IMR-90 (cell line): Measurements from ENCODE around the gene RHBDD2. TPM values are rescaled to one million over a fixed set of nuclear protein-coding genes. Genes with fewer than 3 reads are reported as not detected.

ENCODE experiments used
- ATAC-seq: fragments of 200-7000 bp; cut with Tn5 transposase; 2 replicates; pipeline ENCODE4 v1.9.1; 2020; ENCODE audit warnings: low read depth, mild to moderate bottlenecking, moderate library complexity
- BruUV-seq: library from RNA; stranded (reverse); fragments of 400-500 nt; replicated peaks from 2 replicates; lab custom pipeline; 2021; lab: Mats Ljungman, UMichigan
- CTCF ChIA-PET: fragments of 300-600 bp; formaldehyde crosslinking; extraction: SDS; loops from one replicate; lab custom pipeline; 2021; ENCODE audit warnings: antibody characterized with exemption; lab: Yijun Ruan, JAX
- POLR2A ChIA-PET: fragments of 300-600 bp; sonication (Branson Sonifier 250); formaldehyde crosslinking; loops from one replicate; lab custom pipeline; 2022; ENCODE audit warnings: antibody characterized with exemption; ENCODE audit not compliant: unreplicated experiment; lab: Charles Lee
- DNase-seq: peaks from one replicate; pipeline ENCODE4 v3.0.0; 2013
- H2AFZ ChIP-seq: replicated peaks from 2 replicates; pipeline ENCODE3; 2013; ENCODE audit warnings: low read length, mild to moderate bottlenecking; ENCODE audit not compliant: poor library complexity
- H2AK5ac ChIP-seq: 2 replicates; pipeline ENCODE4 v1.6.1; 2013; ENCODE audit warnings: low read depth, low read length, inconsistent platforms
- H2AK9ac ChIP-seq: replicated peaks from 2 replicates; pipeline ENCODE3; 2013; ENCODE audit warnings: mild to moderate bottlenecking, low read depth, low read length, moderate library complexity; ENCODE audit not compliant: poor library complexity
- H2BK120ac ChIP-seq: 2 replicates; pipeline ENCODE4 v1.6.1; 2013; ENCODE audit warnings: low read depth, low read length, inconsistent platforms
- H2BK15ac ChIP-seq: 3 replicates; pipeline ENCODE4 v1.6.1; 2013; ENCODE audit warnings: low read depth, low read length, inconsistent platforms
- H2BK20ac ChIP-seq: 2 replicates; pipeline ENCODE4 v1.6.1; 2013; ENCODE audit warnings: low read depth, mild to moderate bottlenecking, inconsistent platforms, low read length, moderate library complexity
- H2BK5ac ChIP-seq: 2 replicates; pipeline ENCODE4 v1.6.1; 2013; ENCODE audit warnings: mild to moderate bottlenecking, low read depth, low read length, inconsistent platforms; ENCODE audit not compliant: poor library complexity, severe bottlenecking
- H3K14ac ChIP-seq: replicated peaks from 2 replicates; pipeline ENCODE4 v1.6.1; 2013; ENCODE audit warnings: low read depth, low read length, inconsistent platforms
- H3K18ac ChIP-seq: 2 replicates; pipeline ENCODE4 v1.6.1; 2013; ENCODE audit warnings: low read depth, low read length, control low read depth
- H3K23ac ChIP-seq: 2 replicates; pipeline ENCODE4 v1.6.1; 2013; ENCODE audit warnings: low read depth, low read length, inconsistent platforms
- H3K27ac ChIP-seq: 2 replicates; pipeline ENCODE4 v1.5.1; 2013; ENCODE audit warnings: mild to moderate bottlenecking, control low read depth, low read length; ENCODE audit not compliant: insufficient read depth
- H3K27me3 ChIP-seq: 2 replicates; pipeline ENCODE4 v1.6.1; 2013; ENCODE audit warnings: low read length; ENCODE audit not compliant: control insufficient read depth, insufficient read depth
- H3K36me3 ChIP-seq: 2 replicates; pipeline ENCODE4 v1.6.1; 2013; ENCODE audit warnings: low read length, mixed read lengths; ENCODE audit not compliant: control insufficient read depth, insufficient read depth
- H3K4ac ChIP-seq: 2 replicates; pipeline ENCODE4 v1.6.1; 2013; ENCODE audit warnings: low read depth, low read length, inconsistent platforms
- H3K4me1 ChIP-seq: 2 replicates; pipeline ENCODE4 v1.6.1; 2013; ENCODE audit warnings: low read length, mixed read lengths; ENCODE audit not compliant: control insufficient read depth, insufficient read depth
- H3K4me2 ChIP-seq: 2 replicates; pipeline ENCODE4 v1.6.1; 2013; ENCODE audit warnings: low read depth, mild to moderate bottlenecking, control low read depth, low read length, moderate library complexity
- H3K4me3 ChIP-seq: 2 replicates; pipeline ENCODE4 v1.5.1; 2013; ENCODE audit warnings: low read depth, mild to moderate bottlenecking, control low read depth, low read length, moderate library complexity; ENCODE audit not compliant: insufficient read depth
- H3K56ac ChIP-seq: 2 replicates; pipeline ENCODE4 v1.6.1; 2013; ENCODE audit warnings: low read length, inconsistent platforms; ENCODE audit not compliant: insufficient read depth; ENCODE audit errors: extremely low read depth
- H3K79me1 ChIP-seq, 2 experiments: 2 replicates each; pipeline ENCODE4 v1.6.1; 2013; ENCODE audit warnings: low read length in 2 of 2, inconsistent platforms in 1 of 2, low read depth in 1 of 2
- H3K9ac ChIP-seq: 2 replicates; pipeline ENCODE4 v1.6.1; 2013; ENCODE audit warnings: low read depth, low read length, control low read depth
- H3K9me1 ChIP-seq: 2 replicates; pipeline ENCODE4 v1.6.1; 2013; ENCODE audit warnings: low read length, inconsistent platforms; ENCODE audit not compliant: insufficient read depth
- H3K9me3 ChIP-seq: 2 replicates; pipeline ENCODE4 v1.6.1; 2013; ENCODE audit warnings: low read length; ENCODE audit not compliant: control insufficient read depth, insufficient read depth
- H4K20me1 ChIP-seq: 2 replicates; pipeline ENCODE4 v1.6.1; 2013; ENCODE audit warnings: low read length, inconsistent platforms; ENCODE audit not compliant: insufficient read depth
- H4K5ac ChIP-seq: 2 replicates; pipeline ENCODE4 v1.6.1; 2013; ENCODE audit warnings: mild to moderate bottlenecking, low read depth, low read length, control low read depth
- H4K8ac ChIP-seq, 2 experiments: 2 replicates each; pipeline ENCODE4 v1.6.1; 2013; ENCODE audit warnings: low read depth in 2 of 2, low read length in 2 of 2, control low read depth in 1 of 2, inconsistent platforms in 1 of 2
- H4K91ac ChIP-seq: 2 replicates; pipeline ENCODE4 v1.6.1; 2013; ENCODE audit warnings: low read depth, low read length, inconsistent platforms; ENCODE audit not compliant: insufficient read depth
- BHLHE40 ChIP-seq: fragments of 150-350 bp; IDR thresholded peaks from 2 replicates; pipeline ENCODE4 v1.6.1; 2016; ENCODE audit warnings: mild to moderate bottlenecking, low read depth, low read length
- CEBPB ChIP-seq: IDR thresholded peaks from 2 replicates; pipeline ENCODE4 v1.6.1; 2012; ENCODE audit warnings: low read depth, low read length, improper control_type of control experiment
- MAFK ChIP-seq: IDR thresholded peaks from 2 replicates; pipeline ENCODE4 v1.6.1; 2012; ENCODE audit warnings: low read depth, low read length, improper control_type of control experiment
- MXI1 ChIP-seq: IDR thresholded peaks from 2 replicates; pipeline ENCODE4 v1.6.1; 2012; ENCODE audit warnings: low read depth, mild to moderate bottlenecking, low read length, moderate library complexity, borderline replicate concordance
- WGBS, 2 experiments: methylation state at CpG; one replicate each; pipeline versions ENCODE4 v1.1.5 to v1.1.7; 2013; ENCODE audit warnings: missing lambda C conversion rate in 2 of 2; ENCODE audit not compliant: insufficient read length in 1 of 2; ENCODE audit errors: extremely low coverage in 2 of 2; 5-methylcytosine and 5-hydroxymethylcytosine counted together
- dilution Hi-C: fragments of 300-500 bp; cut with HindIII; formaldehyde crosslinking; loops from one replicate; pipeline ENCODE4 v1.14.3; 2018; ENCODE audit warnings: low sequenced_read_pairs; ENCODE audit not compliant: unreplicated experiment
- in situ Hi-C: fragments of 300-500 bp; cut with MboI; formaldehyde crosslinking; loops from 3 replicates; pipeline ENCODE4 v1.14.3; 2019; ENCODE audit warnings: low sequenced_read_pairs, inconsistent platforms, mixed read lengths
- intact Hi-C: fragments of 100-400 bp; cut with micrococcal nuclease; formaldehyde crosslinking; loops from 2 replicates; pipeline ENCODE4 v1.10.0; 2022
- polyA plus RNA-seq, 3 experiments: library from polyadenylated mRNA; depleted of rRNA; stranded (reverse); fragments of >200 nt; gene quantifications; 2 replicates each; pipeline ENCODE4 v1.2.3, GENCODE V29; 2012; ENCODE audit warnings: low replicate concordance in 1 of 3
- total RNA-seq: library from RNA; depleted of rRNA; stranded (reverse); fragments of >200 nt; gene quantifications from 2 replicates; pipeline ENCODE4 v1.2.3, GENCODE V29; 2012
- TF ChIP-seq, protein P1 (sequence below): fragments of 150-350 bp; IDR thresholded peaks from 2 replicates; pipeline ENCODE4 v1.6.1; 2016; ENCODE audit warnings: low read depth, mild to moderate bottlenecking, low read length, moderate library complexity, borderline replicate concordance
- TF ChIP-seq, protein P2 (sequence below): fragments of 150-350 bp; IDR thresholded peaks from 2 replicates; pipeline ENCODE4 v1.6.1; 2017; ENCODE audit warnings: mild to moderate bottlenecking, antibody characterized with exemption, low read length, low read depth

The RHBDD2 gene
- total and polyA plus RNA-seq, 2 of the 4 experiments (the other 2 are of a cell fraction): 9.7 to 42.4 TPM

DNA sequence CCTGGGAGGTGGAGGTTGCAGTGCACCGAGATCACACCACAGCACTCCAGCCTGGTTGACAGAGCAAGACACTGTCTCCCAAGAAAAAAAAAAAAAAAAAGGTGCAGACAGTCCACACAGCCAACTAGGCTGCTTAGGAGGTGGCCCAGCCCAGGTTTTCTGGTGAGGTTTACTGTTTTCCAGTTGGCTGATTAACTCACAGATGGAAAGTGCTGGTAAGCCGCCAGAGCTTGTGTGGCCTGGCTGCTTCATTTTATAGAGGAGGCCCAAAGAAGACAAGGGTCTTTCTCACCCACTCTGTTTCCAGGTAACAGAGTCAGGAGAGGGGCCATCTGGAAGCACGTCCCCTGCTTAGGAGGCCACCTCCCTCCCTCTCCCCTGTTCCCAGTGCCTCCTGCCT is 6.2 kb downstream of the RHBDD2 start:
- Histone ChIP-seq H2AK9ac (no peak overlapping the region), H4K8ac (no peak overlapping the region), H3K9me3 (no peaks in the 10 kb centered on the region), H3K9me1 (peaks cover 9% of the 10 kb centered on the region), H2AK5ac (no peak overlapping the region), H3K4ac (no peak overlapping the region), H4K20me1 (peaks cover 10% of the 10 kb centered on the region; the same call in 1 of the 2 replicates), H2BK20ac (no peak overlapping the region), H2BK5ac (no peak overlapping the region), H3K9ac (no peak overlapping the region), H4K5ac (no peak overlapping the region), H3K27ac (no peak overlapping the region), H3K18ac (no peak overlapping the region), H3K4me3 (no peak overlapping the region), H4K91ac (no peak overlapping the region), H2AFZ (no peak overlapping the region), H3K36me3 (peaks cover 57% of the 10 kb centered on the region), H3K4me2 (no peak overlapping the region), H3K79me1 (peaks cover 18 to 45% of the 10 kb centered on the region in 2 experiments), H3K23ac (no peak overlapping the region), H2BK120ac (no peak overlapping the region), H3K4me1 (peaks cover 7% of the 10 kb centered on the region), H3K27me3 (no peaks in the 10 kb centered on the region), H2BK15ac (no peak overlapping the region), H3K14ac (no peak overlapping the region), H3K56ac (no peak overlapping the region)
- dilution Hi-C loops: no loop called here
- POLR2A ChIA-PET: interaction anchor here (0.7 kb wide), 1 partner anchor 61 kb away, joined by 8 read pairs; no protein-coding TSS in a partner anchor
- no CpG with 5 or more reads among the region's 3 CpGs for WGBS, 2 experiments
- in situ Hi-C loops: no loop called here
- BruUV-seq: no TSS peak
- DNase-seq: no peak
- CTCF ChIA-PET: no interaction called here
- TF ChIP-seq, protein P1, sequence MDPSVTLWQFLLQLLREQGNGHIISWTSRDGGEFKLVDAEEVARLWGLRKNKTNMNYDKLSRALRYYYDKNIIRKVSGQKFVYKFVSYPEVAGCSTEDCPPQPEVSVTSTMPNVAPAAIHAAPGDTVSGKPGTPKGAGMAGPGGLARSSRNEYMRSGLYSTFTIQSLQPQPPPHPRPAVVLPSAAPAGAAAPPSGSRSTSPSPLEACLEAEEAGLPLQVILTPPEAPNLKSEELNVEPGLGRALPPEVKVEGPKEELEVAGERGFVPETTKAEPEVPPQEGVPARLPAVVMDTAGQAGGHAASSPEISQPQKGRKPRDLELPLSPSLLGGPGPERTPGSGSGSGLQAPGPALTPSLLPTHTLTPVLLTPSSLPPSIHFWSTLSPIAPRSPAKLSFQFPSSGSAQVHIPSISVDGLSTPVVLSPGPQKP: no peak
- TF ChIP-seq CEBPB: no peak
- TF ChIP-seq MXI1: no peak
- TF ChIP-seq, protein P2, sequence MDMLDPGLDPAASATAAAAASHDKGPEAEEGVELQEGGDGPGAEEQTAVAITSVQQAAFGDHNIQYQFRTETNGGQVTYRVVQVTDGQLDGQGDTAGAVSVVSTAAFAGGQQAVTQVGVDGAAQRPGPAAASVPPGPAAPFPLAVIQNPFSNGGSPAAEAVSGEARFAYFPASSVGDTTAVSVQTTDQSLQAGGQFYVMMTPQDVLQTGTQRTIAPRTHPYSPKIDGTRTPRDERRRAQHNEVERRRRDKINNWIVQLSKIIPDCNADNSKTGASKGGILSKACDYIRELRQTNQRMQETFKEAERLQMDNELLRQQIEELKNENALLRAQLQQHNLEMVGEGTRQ: no peak
- no peak for TF ChIP-seq BHLHE40
- no peak for TF ChIP-seq MAFK
- ATAC-seq: no peak
- intact Hi-C loops: no loop called here
